ENCODE results near the gene DBNL. TPM values are rescaled to one million over a fixed set of nuclear protein-coding genes. Genes with fewer than 3 reads are reported as not detected.

The DBNL gene
- total RNA-seq, 1 experiment from 2014 or later, result 111 TPM

GRCh38 chr7:44075296-44076075, 31.0 kb downstream of the DBNL start:
- H3K27ac ChIP-seq (ENCODE audit: low read length), result no peak overlapping the region
- H3K36me3 ChIP-seq (ENCODE audit: control insufficient read depth, insufficient read depth, low read length), result no peaks in the 10 kb centered on the region; the same call in 1 of the 2 replicates
- no peak for TF ChIP-seq POLR2AphosphoS5 (IDR thresholded peaks at IDR 0.05; ENCODE audit: low read depth, low read length)
- no peak for TF ChIP-seq REST (IDR thresholded peaks at IDR 0.05; ENCODE audit: insufficient read depth in 1 of 2, low read depth in 2 of 2, low read length in 1 of 2)
- no peak for TF ChIP-seq SIN3A (IDR thresholded peaks at IDR 0.05; ENCODE audit: borderline replicate concordance, insufficient read depth, low read depth, low read length)
- TF ChIP-seq CTCF (IDR thresholded peaks at IDR 0.05), result no peak
- TF ChIP-seq TCF7L2 (IDR thresholded peaks at IDR 0.05; ENCODE audit: low read depth, low read length), result no peak
- no peak overlapping the region for H3K4me3 ChIP-seq (ENCODE audit: low read depth in 2 of 2, low read length in 2 of 2)
- no peaks in the 10 kb centered on the region for H3K9me3 ChIP-seq (ENCODE audit: control insufficient read depth, insufficient read depth, low read depth, low read length)
- no peaks in the 10 kb centered on the region for H3K27me3 ChIP-seq (ENCODE audit: control insufficient read depth, insufficient read depth, low read length)
- in situ Hi-C loops (cut with HindIII; ENCODE audit: low pct_unique_long_range_greater_than_20kb, low sequenced_read_pairs) (no loop called here), intact Hi-C loops (cut with micrococcal nuclease; ENCODE audit: unreplicated experiment) (no loop called here)
- ChIA-PET POLR2A (no interaction called here), CTCF (interaction anchor here (0.7 kb wide), 2 partner anchors 40 to 161 kb away, joined by 3 to 5 read pairs; no protein-coding TSS in a partner anchor)
- BruUV-seq (replicated peaks), result no TSS peak
- ATAC-seq (no peak), DNase-seq (ENCODE audit: low read depth, low spot score) (no peak)
- H3K4me1 ChIP-seq (ENCODE audit: control insufficient read depth, insufficient read depth, low read length), result peaks cover 4% of the 10 kb centered on the region; the same call in 1 of the 2 replicates

GRCh38 chr7:44076101-44076895, 31.8 kb downstream of the DBNL start:
- Histone ChIP-seq H3K4me1 (ENCODE audit: control insufficient read depth, insufficient read depth, low read length) (peaks cover 12% of the 10 kb centered on the region; the same call in 1 of the 2 replicates), H3K27me3 (ENCODE audit: control insufficient read depth, insufficient read depth, low read length) (no peaks in the 10 kb centered on the region), H3K27ac (ENCODE audit: low read length) (no peak overlapping the region), H3K36me3 (ENCODE audit: control insufficient read depth, insufficient read depth, low read length) (no peaks in the 10 kb centered on the region; the same call in 1 of the 2 replicates), H3K9me3 (ENCODE audit: control insufficient read depth, insufficient read depth, low read depth, low read length) (no peaks in the 10 kb centered on the region), H3K4me3 (ENCODE audit: low read depth in 2 of 2, low read length in 2 of 2) (no peak overlapping the region)
- CTCF ChIA-PET, result interaction anchor here (0.7 kb wide), 1 partner anchor 160 kb away, joined by 3 read pairs; no protein-coding TSS in a partner anchor
- DNase-seq (ENCODE audit: low read depth, low spot score) (no peak), ATAC-seq (no peak)
- intact Hi-C loops (cut with micrococcal nuclease; ENCODE audit: unreplicated experiment), result no loop called here
- POLR2A ChIA-PET, result no interaction called here
- no peak for TF ChIP-seq REST (IDR thresholded peaks at IDR 0.05; ENCODE audit: insufficient read depth in 1 of 2, low read depth in 2 of 2, low read length in 1 of 2)
- TF ChIP-seq SIN3A (IDR thresholded peaks at IDR 0.05; ENCODE audit: borderline replicate concordance, insufficient read depth, low read depth, low read length), result no peak
- TF ChIP-seq POLR2AphosphoS5 (IDR thresholded peaks at IDR 0.05; ENCODE audit: low read depth, low read length), result no peak
- no peak for TF ChIP-seq CTCF (IDR thresholded peaks at IDR 0.05)
- TF ChIP-seq TCF7L2 (IDR thresholded peaks at IDR 0.05; ENCODE audit: low read depth, low read length), result no peak
- in situ Hi-C loops (cut with HindIII; ENCODE audit: low pct_unique_long_range_greater_than_20kb, low sequenced_read_pairs), result no loop called here
- BruUV-seq (replicated peaks), result no TSS peak
